GM23338 (cell line): ENCODE results near the gene ENTHD1. TPM values are rescaled to one million over a fixed set of nuclear protein-coding genes. Genes with fewer than 3 reads are reported as not detected.

Source experiments
- ATAC-seq: fragments of 200-7000 bp; cut with Tn5 transposase; 3 replicates; pipeline ENCODE4 v1.9.1; 2020
- DNase-seq: peaks from one replicate; pipeline ENCODE4 v3.0.0-alpha.2; 2015; ENCODE audit warnings: low spot score
- H2AFZ ChIP-seq: fragments of 200-600 bp; sonication (generic); 2 replicates; pipeline ENCODE4 v1.8.0; 2016; ENCODE audit warnings: antibody characterized with exemption, mild to moderate bottlenecking, moderate library complexity
- H3F3A ChIP-seq: fragments of 200-600 bp; sonication (generic); replicated peaks from 2 replicates; pipeline ENCODE4 v1.8.0; 2017; ENCODE audit warnings: antibody characterized with exemption, mixed run types, low read depth
- H3K27ac ChIP-seq: fragments of 200-600 bp; sonication (generic); 2 replicates; pipeline ENCODE4 v1.6.1; 2016; ENCODE audit warnings: low read depth
- H3K27me3 ChIP-seq: fragments of 200-600 bp; sonication (generic); 2 replicates; pipeline ENCODE4 v1.8.0; 2016; ENCODE audit warnings: mild to moderate bottlenecking, mixed run types, moderate library complexity; ENCODE audit not compliant: insufficient read depth
- H3K36me3 ChIP-seq: fragments of 200-600 bp; sonication (generic); 2 replicates; pipeline ENCODE4 v1.8.0; 2016; ENCODE audit warnings: mild to moderate bottlenecking; ENCODE audit not compliant: insufficient read depth
- H3K4me1 ChIP-seq: fragments of 200-600 bp; sonication (generic); 2 replicates; pipeline ENCODE4 v1.8.0; 2016; ENCODE audit warnings: mild to moderate bottlenecking, moderate library complexity; ENCODE audit not compliant: insufficient read depth
- H3K4me2 ChIP-seq: fragments of 200-600 bp; sonication (generic); 2 replicates; pipeline ENCODE4 v1.7.1; 2017; ENCODE audit warnings: mixed run types
- H3K4me3 ChIP-seq: fragments of 200-600 bp; sonication (generic); 2 replicates; pipeline ENCODE4 v1.6.1; 2016; ENCODE audit warnings: mixed run types
- H3K79me2 ChIP-seq: fragments of 200-600 bp; sonication (generic); replicated peaks from 2 replicates; pipeline ENCODE4 v1.8.0; 2017; ENCODE audit warnings: mild to moderate bottlenecking; ENCODE audit not compliant: insufficient read depth
- H3K9me2 ChIP-seq: fragments of 200-600 bp; sonication (generic); 2 replicates; pipeline ENCODE4 v1.8.0; 2017; ENCODE audit not compliant: insufficient read depth
- H4K20me1 ChIP-seq: fragments of 200-600 bp; sonication (generic); replicated peaks from 2 replicates; pipeline ENCODE4 v1.8.0; 2017; ENCODE audit warnings: mild to moderate bottlenecking; ENCODE audit not compliant: insufficient read depth
- H3K27ac Mint-ChIP-seq: 2 replicates; pipeline ENCODE4 v1.8.0; 2020; ENCODE audit warnings: inconsistent platforms, mild to moderate bottlenecking, moderate library complexity, mixed read lengths
- H3K27me3 Mint-ChIP-seq: 3 replicates; pipeline ENCODE4 v1.8.0; 2022; ENCODE audit warnings: low read depth, mild to moderate bottlenecking, moderate library complexity, mixed read lengths, inconsistent platforms; ENCODE audit not compliant: insufficient read depth, poor library complexity
- H3K36me3 Mint-ChIP-seq: 3 replicates; pipeline ENCODE4 v1.8.0; 2021; ENCODE audit warnings: low read depth, mild to moderate bottlenecking, inconsistent platforms, moderate library complexity, mixed read lengths
- H3K4me1 Mint-ChIP-seq: 3 replicates; pipeline ENCODE4 v1.8.0; 2020; ENCODE audit warnings: mild to moderate bottlenecking, inconsistent platforms, mixed read lengths
- H3K4me3 Mint-ChIP-seq: 3 replicates; pipeline ENCODE4 v1.8.0; 2021; ENCODE audit warnings: moderate library complexity, mild to moderate bottlenecking, inconsistent platforms, mixed read lengths
- H3K9me3 Mint-ChIP-seq: 3 replicates; pipeline ENCODE4 v1.8.0; 2020; ENCODE audit warnings: moderate library complexity, mild to moderate bottlenecking, inconsistent platforms, mixed read lengths
- CTCF ChIP-seq, 2 experiments: fragments of 200-600 bp in 1 of 2; sonication (generic) in 1 of 2; conservative IDR thresholded peaks; 2 replicates each; pipeline versions ENCODE4 v1.5.1 to v1.6.1; 2016 to 2017; ENCODE audit warnings: antibody characterized with exemption in 2 of 2, low read depth in 2 of 2, mild to moderate bottlenecking in 2 of 2, moderate library complexity in 1 of 2
- EZH2 ChIP-seq: fragments of 200-600 bp; sonication (generic); IDR thresholded peaks from one replicate; pipeline ENCODE4 v1.8.0; 2017; ENCODE audit warnings: antibody characterized with exemption, mild to moderate bottlenecking, low read depth; ENCODE audit not compliant: unreplicated experiment
- EZH2phosphoT487 ChIP-seq: fragments of 200-600 bp; sonication (generic); IDR thresholded peaks from one replicate; pipeline ENCODE4 v1.8.1; 2018; ENCODE audit warnings: antibody characterized with exemption; ENCODE audit not compliant: unreplicated experiment
- JUNB ChIP-seq: IDR thresholded peaks from one replicate; pipeline ENCODE4 v1.6.1; 2016; ENCODE audit warnings: antibody characterized with exemption; ENCODE audit not compliant: unreplicated experiment
- NANOG ChIP-seq: IDR thresholded peaks from 2 replicates; pipeline ENCODE4 v1.6.1; 2016; ENCODE audit warnings: antibody characterized with exemption, borderline replicate concordance
- REST ChIP-seq: IDR thresholded peaks from one replicate; pipeline ENCODE4 v1.6.1; 2018; ENCODE audit warnings: antibody characterized with exemption; ENCODE audit not compliant: unreplicated experiment
- STAT1 ChIP-seq: IDR thresholded peaks from one replicate; pipeline ENCODE4 v1.6.1; 2016; ENCODE audit warnings: antibody characterized with exemption; ENCODE audit not compliant: unreplicated experiment
- ZNF114 ChIP-seq: fragments of 250-450 bp; sonication (Bioruptor Pico); IDR thresholded peaks from 2 replicates; pipeline ENCODE4 v1.5.0; 2020; ENCODE audit warnings: mild to moderate bottlenecking, moderate library complexity
- ZNF462 ChIP-seq: fragments of 250-450 bp; sonication (Bioruptor Pico); IDR thresholded peaks from 2 replicates; pipeline ENCODE4 v1.5.0; 2020; ENCODE audit warnings: mild to moderate bottlenecking, moderate library complexity
- polyA plus RNA-seq: library from polyadenylated mRNA; unstranded; fragments of >200 nt; fragmentation: Nextera tagmentation; extraction: Ambion mirVana; gene quantifications from 2 replicates; pipeline ENCODE4 v1.2.1, GENCODE V29; 2016
- total RNA-seq: library from RNA; depleted of rRNA; stranded (reverse); fragments of >200 nt; shearing (Covaris generic); gene quantifications from 2 replicates; pipeline ENCODE4 v1.2.3, GENCODE V29; 2014

The ENTHD1 gene
- total and polyA plus RNA-seq, 2 experiments from 2014 or later, result not detected

GRCh38 chr22:39707816-39708215 is 185.7 kb downstream of the ENTHD1 start:
- no peaks in the 10 kb centered on the region for H3K36me3 ChIP-seq
- Mint-ChIP-seq H3K9me3 (no peaks in the 10 kb centered on the region), H3K4me3 (no peak overlapping the region), H3K27me3 (peaks cover 8% of the 10 kb centered on the region), H3K4me1 (peaks cover 14% of the 10 kb centered on the region; the same call in 2 of the 3 replicates), H3K36me3 (no peaks in the 10 kb centered on the region), H3K27ac (no peak overlapping the region)
- no peak overlapping the region for H3K27ac ChIP-seq
- no peaks in the 10 kb centered on the region for H3K9me2 ChIP-seq
- no peak overlapping the region for H3K4me3 ChIP-seq
- no peaks in the 10 kb centered on the region for H4K20me1 ChIP-seq
- no peaks in the 10 kb centered on the region for H3K4me1 ChIP-seq
- H3K79me2 ChIP-seq, result no peaks in the 10 kb centered on the region
- no peak overlapping the region for H3K4me2 ChIP-seq
- H3K27me3 ChIP-seq, result no peaks in the 10 kb centered on the region
- ATAC-seq, result no peak
- no peak for TF ChIP-seq EZH2phosphoT487
- no peak for TF ChIP-seq CTCF (conservative IDR thresholded peaks at IDR 0.05; ENCODE audit: low read depth in 2 of 2)
- no peak for TF ChIP-seq REST
- no peak for DNase-seq
- H2AFZ ChIP-seq, result no peak overlapping the region
- H3F3A ChIP-seq, result no peaks in the 10 kb centered on the region

- Histone ChIP-seq H2AFZ (peak overlapping the region; percentile 81; the same call in 1 of the 2 replicates), H3K4me3 (no peak overlapping the region), H3K27ac (no peak overlapping the region), H3K36me3 (no peaks in the 10 kb centered on the region), H3K4me2 (no peak overlapping the region), H4K20me1 (no peaks in the 10 kb centered on the region), H3F3A (no peaks in the 10 kb centered on the region), H3K9me2 (no peaks in the 10 kb centered on the region), H3K4me1 (no peaks in the 10 kb centered on the region), H3K79me2 (no peaks in the 10 kb centered on the region), H3K27me3 (no peaks in the 10 kb centered on the region)
- Mint-ChIP-seq H3K4me3 (no peak overlapping the region), H3K36me3 (no peaks in the 10 kb centered on the region), H3K27me3 (peaks cover 7% of the 10 kb centered on the region), H3K9me3 (no peaks in the 10 kb centered on the region), H3K4me1 (peaks cover 12% of the 10 kb centered on the region; the same call in 2 of the 3 replicates), H3K27ac (no peak overlapping the region)
- no peak for ATAC-seq
- no peak for DNase-seq
- TF ChIP-seq NANOG (no peak), STAT1 (no peak), JUNB (no peak), EZH2phosphoT487 (no peak), ZNF462 (no peak), EZH2 (no peak), ZNF114 (CRISPR knock-in tag) (no peak)
Measured at GRCh38 chr22:39707351-39707750, 186.2 kb downstream of the ENTHD1 start.
